ENCODE measurements around the gene DYRK1A.
"Not testable (repeated sequence)": the region's sequence is repeated elsewhere in the genome, so short reads cannot be mapped to it uniquely, and the experiment has no call there.

The DYRK1A gene

DNA sequence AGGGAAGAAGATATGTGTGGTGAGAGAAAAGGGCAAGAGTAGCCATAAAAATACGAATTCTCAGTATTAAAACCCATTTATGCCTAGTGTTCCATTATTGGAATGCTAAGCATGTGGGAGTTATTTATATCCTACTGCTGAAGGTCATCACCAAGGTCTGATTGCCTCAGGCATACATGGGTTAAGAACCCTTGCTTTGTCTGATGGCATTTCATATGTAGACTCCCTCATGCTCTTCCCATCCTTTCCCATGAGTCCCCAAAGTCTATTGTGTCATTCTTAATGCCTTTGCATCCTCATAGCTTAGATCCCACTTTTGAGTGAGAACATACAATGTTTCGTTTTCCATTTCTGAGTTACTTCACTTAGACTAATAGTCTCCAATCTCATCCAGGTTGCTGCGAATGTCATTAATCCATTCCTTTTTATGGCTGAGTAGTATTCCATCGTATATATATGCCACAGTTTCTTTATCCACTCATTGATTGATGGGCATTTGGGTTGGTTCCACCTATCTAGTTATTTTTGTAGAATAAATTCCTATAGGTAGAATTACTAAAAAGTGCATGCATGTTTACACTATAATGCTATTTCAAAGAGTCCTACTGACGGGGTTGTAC lies 172.5 kb downstream of the DYRK1A start:
- Histone ChIP-seq H4K20me1 (ENCODE audit: insufficient read depth, low read length, poor library complexity, severe bottlenecking) (no peaks in the 10 kb centered on the region), H3K27me3 (ENCODE audit: insufficient read depth, low read length, poor library complexity, severe bottlenecking) (no peaks in the 10 kb centered on the region), H3F3A (ENCODE audit: low read depth) (no peaks in the 10 kb centered on the region), H3K4me3 (ENCODE audit: low read length, poor library complexity, severe bottlenecking) (no peak overlapping the region), H3K79me2 (ENCODE audit: insufficient read depth, low read length) (no peaks in the 10 kb centered on the region), H3K9me3 (ENCODE audit: insufficient read depth, low read depth, low read length) (peaks cover 8% of the 10 kb centered on the region; the same call in 1 of the 2 replicates), H3K9ac (ENCODE audit: low read depth, low read length, poor library complexity, severe bottlenecking) (no peak overlapping the region), H2AFZ (ENCODE audit: low read length) (no peak overlapping the region), H3K4me1 (ENCODE audit: insufficient read depth, low read length, poor library complexity, severe bottlenecking) (no peaks in the 10 kb centered on the region), H3K36me3 (ENCODE audit: insufficient read depth, low read length) (no peaks in the 10 kb centered on the region), H3K9me2 (replicated peaks; ENCODE audit: low read depth, low read length) (no peaks in the 10 kb centered on the region), H3K4me2 (ENCODE audit: low read depth, low read length, poor library complexity, severe bottlenecking) (no peak overlapping the region)
- TF ChIP-seq, protein P1, sequence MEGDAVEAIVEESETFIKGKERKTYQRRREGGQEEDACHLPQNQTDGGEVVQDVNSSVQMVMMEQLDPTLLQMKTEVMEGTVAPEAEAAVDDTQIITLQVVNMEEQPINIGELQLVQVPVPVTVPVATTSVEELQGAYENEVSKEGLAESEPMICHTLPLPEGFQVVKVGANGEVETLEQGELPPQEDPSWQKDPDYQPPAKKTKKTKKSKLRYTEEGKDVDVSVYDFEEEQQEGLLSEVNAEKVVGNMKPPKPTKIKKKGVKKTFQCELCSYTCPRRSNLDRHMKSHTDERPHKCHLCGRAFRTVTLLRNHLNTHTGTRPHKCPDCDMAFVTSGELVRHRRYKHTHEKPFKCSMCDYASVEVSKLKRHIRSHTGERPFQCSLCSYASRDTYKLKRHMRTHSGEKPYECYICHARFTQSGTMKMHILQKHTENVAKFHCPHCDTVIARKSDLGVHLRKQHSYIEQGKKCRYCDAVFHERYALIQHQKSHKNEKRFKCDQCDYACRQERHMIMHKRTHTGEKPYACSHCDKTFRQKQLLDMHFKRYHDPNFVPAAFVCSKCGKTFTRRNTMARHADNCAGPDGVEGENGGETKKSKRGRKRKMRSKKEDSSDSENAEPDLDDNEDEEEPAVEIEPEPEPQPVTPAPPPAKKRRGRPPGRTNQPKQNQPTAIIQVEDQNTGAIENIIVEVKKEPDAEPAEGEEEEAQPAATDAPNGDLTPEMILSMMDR (conservative IDR thresholded peaks at IDR 0.05; ENCODE audit: low read length), result no peak
- no peak for TF ChIP-seq EZH2phosphoT487 (IDR thresholded peaks at IDR 0.05; ENCODE audit: borderline replicate concordance)

DNA sequence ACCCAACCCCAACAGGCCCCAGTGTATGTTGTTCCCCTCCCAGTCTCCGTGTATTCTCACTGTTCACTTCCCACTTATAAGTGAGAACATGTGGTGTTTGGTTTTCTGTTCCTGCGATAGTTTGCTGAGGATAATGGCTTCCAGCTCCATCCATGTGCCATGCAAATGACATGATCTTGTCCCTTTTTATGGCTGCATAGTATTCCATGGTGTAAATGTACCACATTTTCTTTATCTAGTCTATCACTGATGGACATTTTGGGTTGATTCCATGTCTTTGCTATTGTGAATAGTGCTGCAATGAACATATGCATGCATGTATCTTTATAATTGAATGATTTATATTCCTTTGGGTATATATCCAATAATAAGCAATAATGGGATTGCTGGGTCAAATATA lies 174.6 kb downstream of the DYRK1A start:
- H3K9ac ChIP-seq (ENCODE audit: low read depth, low read length, poor library complexity, severe bottlenecking); H3K9me3 ChIP-seq (ENCODE audit: insufficient read depth, low read depth, low read length); H3F3A ChIP-seq (ENCODE audit: low read depth); H3K36me3 ChIP-seq (ENCODE audit: insufficient read depth, low read length); H3K4me3 ChIP-seq (ENCODE audit: low read length, poor library complexity, severe bottlenecking); H2AFZ ChIP-seq (ENCODE audit: low read length); H3K9me2 ChIP-seq (replicated peaks; ENCODE audit: low read depth, low read length); H3K27me3 ChIP-seq (ENCODE audit: insufficient read depth, low read length, poor library complexity, severe bottlenecking); H3K4me2 ChIP-seq (ENCODE audit: low read depth, low read length, poor library complexity, severe bottlenecking); H3K4me1 ChIP-seq (ENCODE audit: insufficient read depth, low read length, poor library complexity, severe bottlenecking); H3K79me2 ChIP-seq (ENCODE audit: insufficient read depth, low read length); H4K20me1 ChIP-seq (ENCODE audit: insufficient read depth, low read length, poor library complexity, severe bottlenecking): not testable (repeated sequence)

DNA sequence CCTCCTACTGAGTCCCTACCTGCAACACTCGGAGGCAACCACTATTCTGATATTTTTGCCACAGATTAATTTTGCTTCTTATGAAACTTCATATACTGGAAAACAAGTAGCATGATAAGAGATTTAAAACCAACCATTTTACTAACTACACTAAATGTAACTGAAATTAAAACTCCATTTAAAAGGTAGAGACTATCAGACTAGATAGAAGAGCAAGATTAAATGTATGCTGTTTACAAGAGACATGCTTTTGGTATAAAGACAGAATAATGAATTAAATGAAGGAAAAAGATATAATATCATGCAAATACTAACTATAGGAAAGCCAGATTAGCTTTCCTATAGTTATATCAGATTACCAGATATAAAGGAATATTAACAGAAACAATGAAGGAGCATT lies 175.9 kb downstream of the DYRK1A start:
- no peak for TF ChIP-seq EZH2phosphoT487 (IDR thresholded peaks at IDR 0.05; ENCODE audit: borderline replicate concordance)
- TF ChIP-seq, protein P1 (conservative IDR thresholded peaks at IDR 0.05; ENCODE audit: low read length), result no peak
- H3K9me2 ChIP-seq (replicated peaks; ENCODE audit: low read depth, low read length), result no peaks in the 10 kb centered on the region
- H2AFZ ChIP-seq (ENCODE audit: low read length), result no peak overlapping the region
- H3K9ac ChIP-seq (ENCODE audit: low read depth, low read length, poor library complexity, severe bottlenecking), result no peak overlapping the region
- H3K36me3 ChIP-seq (ENCODE audit: insufficient read depth, low read length), result no peaks in the 10 kb centered on the region
- H3K4me3 ChIP-seq (ENCODE audit: low read length, poor library complexity, severe bottlenecking), result no peak overlapping the region
- no peaks in the 10 kb centered on the region for H4K20me1 ChIP-seq (ENCODE audit: insufficient read depth, low read length, poor library complexity, severe bottlenecking)
- H3K79me2 ChIP-seq (ENCODE audit: insufficient read depth, low read length), result no peaks in the 10 kb centered on the region
- H3K9me3 ChIP-seq (ENCODE audit: insufficient read depth, low read depth, low read length), result peaks cover 8% of the 10 kb centered on the region; the same call in 1 of the 2 replicates
- no peaks in the 10 kb centered on the region for H3K27me3 ChIP-seq (ENCODE audit: insufficient read depth, low read length, poor library complexity, severe bottlenecking)
- no peak overlapping the region for H3K4me2 ChIP-seq (ENCODE audit: low read depth, low read length, poor library complexity, severe bottlenecking)
- H3F3A ChIP-seq (ENCODE audit: low read depth), result peaks cover 2% of the 10 kb centered on the region; the same call in 1 of the 2 replicates
- peaks cover 8% of the 10 kb centered on the region for H3K4me1 ChIP-seq (ENCODE audit: insufficient read depth, low read length, poor library complexity, severe bottlenecking)
